ENCODE results near the gene MORC4. TPM values are rescaled to one million over a fixed set of nuclear protein-coding genes. Genes with fewer than 3 reads are reported as not detected.

Gene MORC4
- total RNA-seq, 2 donors from 2014 or later, result 6.9 to 15.6 TPM

GRCh38 chrX:106948641-106949040 is 51.4 kb downstream of the MORC4 start:
- TF ChIP-seq CTCF (IDR thresholded peaks at IDR 0.05) (no peak), POLR2A (IDR thresholded peaks at IDR 0.05) (no peak)
- intact Hi-C loops (cut with DNase I), result no loop called here
- no peaks in the 10 kb centered on the region for H3K9me3 ChIP-seq
- no peaks in the 10 kb centered on the region for H3K36me3 ChIP-seq (replicated peaks in 1 of 2; ENCODE audit: insufficient read depth in 1 of 2, low read depth in 2 of 2)
- H3K27ac ChIP-seq, result no peak overlapping the region
- H3K4me3 ChIP-seq, result no peak overlapping the region
- H3K27me3 ChIP-seq, result no peaks in the 10 kb centered on the region
- DNase-seq (no peak), ATAC-seq (no peak)
- WGBS, 2 donors, result 88 to 92% methylated on average over 3 of the region's 3 CpGs
- H3K4me1 ChIP-seq, result peaks cover 4% of the 10 kb centered on the region

GRCh38 chrX:106946464-106946863 is 53.5 kb downstream of the MORC4 start:
- H3K4me1 ChIP-seq, result no peaks in the 10 kb centered on the region
- TF ChIP-seq CTCF (IDR thresholded peaks at IDR 0.05) (no peak), POLR2A (IDR thresholded peaks at IDR 0.05) (no peak)
- no peak overlapping the region for H3K27ac ChIP-seq
- 95 to 100% methylated on average over 3 of the region's 3 CpGs for WGBS, 2 donors
- H3K4me3 ChIP-seq, result no peak overlapping the region
- no peaks in the 10 kb centered on the region for H3K9me3 ChIP-seq
- DNase-seq (no peak), ATAC-seq (no peak)
- intact Hi-C loops (cut with DNase I), result no loop called here
- H3K36me3 ChIP-seq (replicated peaks in 1 of 2; ENCODE audit: insufficient read depth in 1 of 2, low read depth in 2 of 2), result no peaks in the 10 kb centered on the region
- H3K27me3 ChIP-seq, result no peaks in the 10 kb centered on the region

- intact Hi-C loops (cut with DNase I), result no loop called here
- no peak overlapping the region for H3K27ac ChIP-seq
- ATAC-seq (no peak), DNase-seq (no peak)
- H3K4me1 ChIP-seq, result no peaks in the 10 kb centered on the region
- H3K4me3 ChIP-seq, result no peak overlapping the region
- H3K36me3 ChIP-seq (replicated peaks in 1 of 2; ENCODE audit: insufficient read depth in 1 of 2, low read depth in 2 of 2), result no peaks in the 10 kb centered on the region
- WGBS, 2 donors, result 88 to 91% methylated on average over 1 of the region's 1 CpG
- H3K9me3 ChIP-seq, result no peaks in the 10 kb centered on the region
- no peaks in the 10 kb centered on the region for H3K27me3 ChIP-seq
- TF ChIP-seq POLR2A (IDR thresholded peaks at IDR 0.05) (no peak), CTCF (IDR thresholded peaks at IDR 0.05) (no peak)
Observed at GRCh38 chrX:106940068-106940467, 59.9 kb downstream of the MORC4 start.

- Histone ChIP-seq H3K9me3 (no peaks in the 10 kb centered on the region), H3K27ac (no peak overlapping the region), H3K4me3 (no peak overlapping the region), H3K36me3 (replicated peaks in 1 of 2; ENCODE audit: insufficient read depth in 1 of 2, low read depth in 2 of 2) (no peaks in the 10 kb centered on the region), H3K27me3 (no peaks in the 10 kb centered on the region), H3K4me1 (no peaks in the 10 kb centered on the region)
- intact Hi-C loops (cut with DNase I), result no loop called here
- 47 to 64% methylated on average over 3 of the region's 3 CpGs for WGBS, 2 donors
- ATAC-seq, result no peak
- TF ChIP-seq POLR2A (IDR thresholded peaks at IDR 0.05) (no peak), CTCF (IDR thresholded peaks at IDR 0.05) (no peak)
- no peak for DNase-seq
Observed at GRCh38 chrX:106939566-106939965, 60.4 kb downstream of the MORC4 start.

GRCh38 chrX:106936246-106936645 is 63.8 kb downstream of the MORC4 start:
- intact Hi-C loops (cut with DNase I), result no loop called here
- WGBS, 2 donors, result 100% methylated on average over 1 of the region's 1 CpG
- Histone ChIP-seq H3K4me3 (no peak overlapping the region), H3K36me3 (replicated peaks in 1 of 2; ENCODE audit: insufficient read depth in 1 of 2, low read depth in 2 of 2) (no peaks in the 10 kb centered on the region), H3K9me3 (no peaks in the 10 kb centered on the region), H3K27me3 (no peaks in the 10 kb centered on the region), H3K4me1 (peaks cover 20% of the 10 kb centered on the region), H3K27ac (no peak overlapping the region)
- TF ChIP-seq CTCF (IDR thresholded peaks at IDR 0.05) (no peak), POLR2A (IDR thresholded peaks at IDR 0.05) (no peak)
- ATAC-seq, result no peak
- DNase-seq, result no peak

Measured in body of pancreas (tissue), 4 donors.